Spleen (tissue), 11 donors: ENCODE measurements around the gene PKMYT1. TPM values are rescaled to one million over a fixed set of nuclear protein-coding genes. Genes with fewer than 3 reads are reported as not detected.

ENCODE experiments used
- DNase-seq: peaks from one replicate; pipeline ENCODE4 v3.0.0-alpha.2; 2020
- H3K27ac ChIP-seq, 8 donors: fragments of 200-600 bp; sonication (generic) in 7 of 8; 1 replicate in 4 of 8; 2 replicates in 4 of 8; pipeline versions ENCODE4 v1.5.0 to v1.8.0; 2016 to 2021; ENCODE audit warnings: inconsistent platforms in 4 of 8, mild to moderate bottlenecking in 4 of 8, moderate library complexity in 1 of 8
- H3K27me3 ChIP-seq, 7 donors: fragments of 200-600 bp; sonication (generic) in 6 of 7; replicated peaks in 1 of 7; 1 replicate in 4 of 7; 2 replicates in 3 of 7; pipeline versions ENCODE4 v1.5.0 to v1.8.0; 2016 to 2021; ENCODE audit warnings: inconsistent platforms in 3 of 7, mild to moderate bottlenecking in 1 of 7
- H3K36me3 ChIP-seq, 6 donors: fragments of 200-600 bp; sonication (generic) in 5 of 6; 1 replicate in 4 of 6; 2 replicates in 2 of 6; pipeline versions ENCODE4 v1.5.0 to v1.8.0; 2016 to 2021; ENCODE audit warnings: inconsistent platforms in 2 of 6
- H3K4me1 ChIP-seq, 6 donors: fragments of 200-600 bp; sonication (generic) in 5 of 6; 1 replicate in 3 of 6; 2 replicates in 3 of 6; pipeline versions ENCODE4 v1.5.0 to v1.8.0; 2016 to 2021; ENCODE audit warnings: inconsistent platforms in 3 of 6
- H3K4me3 ChIP-seq, 8 donors: fragments of 200-600 bp; sonication (generic) in 7 of 8; 1 replicate in 4 of 8; 2 replicates in 4 of 8; pipeline versions ENCODE4 v1.5.0 to v1.8.0; 2016 to 2021; ENCODE audit warnings: inconsistent platforms in 4 of 8, mild to moderate bottlenecking in 4 of 8, moderate library complexity in 2 of 8
- H3K9me3 ChIP-seq, 8 donors: fragments of 200-600 bp; sonication (generic) in 7 of 8; 1 replicate in 4 of 8; 2 replicates in 4 of 8; pipeline versions ENCODE4 v1.5.0 to v1.8.0; 2016 to 2021; ENCODE audit warnings: inconsistent platforms in 4 of 8
- POLR2A ChIP-seq, 3 donors: fragments of 450-650 bp; IDR thresholded peaks; one replicate each; pipeline ENCODE4 v1.5.1; 2017; ENCODE audit warnings: antibody characterized with exemption in 3 of 3, mild to moderate bottlenecking in 1 of 3
- POLR2AphosphoS5 ChIP-seq, 3 donors: sonication (generic); formaldehyde crosslinking; IDR thresholded peaks; one replicate each; pipeline ENCODE4 v1.5.1; 2017; ENCODE audit warnings: antibody characterized with exemption in 3 of 3
- WGBS, 5 donors: extraction: QIAGEN DNeasy Blood & Tissue Kit in 3 of 5; methylation state at CpG; one replicate each; pipeline versions ENCODE4 v1.1.5 to v1.1.7; 2013 to 2018; 5-methylcytosine and 5-hydroxymethylcytosine counted together
- intact Hi-C: fragments of 100-400 bp; cut with DNase I; formaldehyde crosslinking; loops from one replicate; pipeline ENCODE4 v1.15.0; 2023; ENCODE audit warnings: low total_unique reads
- polyA plus RNA-seq, 3 donors: library from polyadenylated mRNA; stranded (reverse); fragments of 200-250 nt; gene quantifications; one replicate each; pipeline ENCODE4 v1.2.1, GENCODE V29; 2013
- total RNA-seq, 7 donors: library from RNA; depleted of rRNA in 3 of 7; stranded (reverse); fragments of >200 nt in 3 of 7; fragmentation: NEBNext Ultra II Directional in 4 of 7; extraction: Animal tissue kit (Norgen Biotek cat#: 25700) in 4 of 7; gene quantifications; one replicate each; pipeline versions ENCODE4 v1.1.0 to v1.2.1, GENCODE V29; 2016 to 2021
- TF ChIP-seq, protein P1 (sequence below), 11 experiments: fragments of 200-600 bp in 7 of 11; fragments of 450-650 bp in 4 of 11; sonication (generic) in 4 of 11; IDR thresholded peaks in 8 of 11; conservative IDR thresholded peaks in 3 of 11; 1 replicate in 7 of 11; 2 replicates in 4 of 11; pipeline versions ENCODE4 v1.4.0 to v1.8.0; 2016 to 2021; ENCODE audit warnings: antibody characterized with exemption in 11 of 11, inconsistent platforms in 4 of 11, mild to moderate bottlenecking in 1 of 11
- donor health status: healthy with polysubstance abuse.
- donor health status: DM: no; HTN: no; CAD: no; lungs with moderate emphysema.
- donor health status: DM: no; HTN: no; CAD: no.
- donor health status: Bipolar disorder and iron deficiency.
- donor health status: healthy.
- donor health status: DM: no; HTN: no; CAD: no.
- donor health status: DM: yes; HTN: yes; CAD: no.

The PKMYT1 gene
- total and polyA plus RNA-seq, 10 donors: 3.3 to 11.3 (median 6.2) TPM

DNA sequence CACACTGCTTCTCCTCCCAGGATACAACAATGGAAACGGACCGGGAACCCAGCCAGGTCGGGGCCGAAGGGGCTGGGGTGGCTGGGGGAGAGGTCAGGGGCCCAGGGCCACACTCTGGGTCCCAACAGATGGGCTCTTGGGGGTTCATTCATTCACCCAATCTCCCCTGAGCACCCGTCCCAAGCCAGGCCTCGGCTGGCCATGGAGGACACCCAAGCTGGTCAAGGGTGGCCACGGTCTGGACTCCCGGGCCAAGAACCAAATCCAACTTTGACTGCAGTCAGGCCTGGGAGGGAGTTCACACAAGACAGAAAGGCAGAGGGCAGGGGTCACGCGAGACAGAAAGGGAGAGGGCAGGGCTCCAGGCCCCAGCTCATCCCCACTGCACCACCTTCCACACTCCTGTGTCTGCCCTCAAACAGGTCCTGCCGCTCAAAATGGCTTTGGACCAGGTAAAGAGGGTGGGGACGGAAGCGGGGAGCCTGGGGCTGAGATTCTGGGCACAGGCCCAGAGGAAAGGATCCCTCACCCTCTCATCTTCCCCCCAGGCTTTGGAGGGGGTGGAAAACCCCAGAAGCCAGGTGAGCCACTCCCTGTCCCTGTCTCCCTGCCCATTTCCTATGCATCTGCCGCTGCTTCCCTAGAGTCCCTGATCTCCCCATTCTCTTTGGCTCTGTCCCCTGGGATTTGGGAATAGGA lies 12.3 kb upstream of the PKMYT1 start:
- WGBS, 5 donors: 83 to 92% (median 88%) methylated on average over 14 of the region's 14 CpGs
- no peak for TF ChIP-seq POLR2A (IDR thresholded peaks at IDR 0.05)
- TF ChIP-seq, protein P1, sequence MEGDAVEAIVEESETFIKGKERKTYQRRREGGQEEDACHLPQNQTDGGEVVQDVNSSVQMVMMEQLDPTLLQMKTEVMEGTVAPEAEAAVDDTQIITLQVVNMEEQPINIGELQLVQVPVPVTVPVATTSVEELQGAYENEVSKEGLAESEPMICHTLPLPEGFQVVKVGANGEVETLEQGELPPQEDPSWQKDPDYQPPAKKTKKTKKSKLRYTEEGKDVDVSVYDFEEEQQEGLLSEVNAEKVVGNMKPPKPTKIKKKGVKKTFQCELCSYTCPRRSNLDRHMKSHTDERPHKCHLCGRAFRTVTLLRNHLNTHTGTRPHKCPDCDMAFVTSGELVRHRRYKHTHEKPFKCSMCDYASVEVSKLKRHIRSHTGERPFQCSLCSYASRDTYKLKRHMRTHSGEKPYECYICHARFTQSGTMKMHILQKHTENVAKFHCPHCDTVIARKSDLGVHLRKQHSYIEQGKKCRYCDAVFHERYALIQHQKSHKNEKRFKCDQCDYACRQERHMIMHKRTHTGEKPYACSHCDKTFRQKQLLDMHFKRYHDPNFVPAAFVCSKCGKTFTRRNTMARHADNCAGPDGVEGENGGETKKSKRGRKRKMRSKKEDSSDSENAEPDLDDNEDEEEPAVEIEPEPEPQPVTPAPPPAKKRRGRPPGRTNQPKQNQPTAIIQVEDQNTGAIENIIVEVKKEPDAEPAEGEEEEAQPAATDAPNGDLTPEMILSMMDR (IDR thresholded peaks at IDR 0.05 in 8 of 11, conservative IDR thresholded peaks at IDR 0.05 in 3 of 11): no peak
- TF ChIP-seq POLR2AphosphoS5 (IDR thresholded peaks at IDR 0.05): no peak
- intact Hi-C loops: no loop called here
- H3K4me3 ChIP-seq: no peak overlapping the region
- no peaks in the 10 kb centered on the region for H3K9me3 ChIP-seq
- H3K4me1 ChIP-seq: no peaks in the 10 kb centered on the region
- no peak overlapping the region for H3K27ac ChIP-seq
- DNase-seq: no peak
- peaks cover 0 to 35% (median 3%) of the 10 kb centered on the region in 7 donors for H3K27me3 ChIP-seq
- no peaks in the 10 kb centered on the region for H3K36me3 ChIP-seq

DNA sequence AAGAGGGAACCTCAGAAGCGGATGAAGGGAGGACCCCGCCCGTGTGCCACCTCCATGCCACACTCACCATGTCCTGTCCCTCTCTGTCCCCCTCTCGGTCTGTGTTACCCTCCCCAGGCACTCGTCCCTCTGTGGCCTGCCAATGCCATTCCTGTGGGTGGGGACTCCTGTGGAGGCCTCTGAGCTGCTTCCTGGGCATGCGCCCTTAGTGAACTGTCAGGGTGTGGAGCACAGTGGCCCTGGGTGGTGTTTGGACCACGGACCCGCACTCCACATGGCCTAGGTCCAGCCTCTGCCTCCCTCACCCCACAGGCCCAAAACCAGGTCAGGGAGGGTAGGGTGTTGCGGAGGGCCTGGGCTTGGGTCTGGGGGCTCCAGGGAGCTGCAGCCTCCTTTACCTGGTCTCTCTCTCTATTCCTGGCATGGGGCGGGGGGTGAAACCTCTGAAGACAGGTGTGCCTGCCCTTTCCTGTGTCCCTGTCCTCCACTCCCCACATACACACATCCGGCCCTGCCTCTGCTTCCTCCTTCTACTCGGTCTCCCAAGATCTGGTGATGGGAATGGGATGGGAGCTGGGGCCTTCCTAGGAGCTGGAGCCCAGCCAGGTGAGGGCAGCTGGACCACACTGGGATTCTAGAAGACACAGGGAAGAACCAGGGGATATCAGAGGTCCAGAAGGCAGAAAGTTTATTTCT lies 11.5 kb upstream of the PKMYT1 start:
- H3K4me1 ChIP-seq: no peaks in the 10 kb centered on the region
- H3K36me3 ChIP-seq: no peaks in the 10 kb centered on the region
- peaks cover 0 to 42% (median 3%) of the 10 kb centered on the region in 7 donors for H3K27me3 ChIP-seq
- H3K4me3 ChIP-seq: no peak overlapping the region
- intact Hi-C loops: no loop called here
- DNase-seq: no peak
- H3K27ac ChIP-seq: no peak overlapping the region
- TF ChIP-seq, protein P1 (IDR thresholded peaks at IDR 0.05 in 8 of 11, conservative IDR thresholded peaks at IDR 0.05 in 3 of 11): no peak
- TF ChIP-seq POLR2A (IDR thresholded peaks at IDR 0.05): no peak
- no peak for TF ChIP-seq POLR2AphosphoS5 (IDR thresholded peaks at IDR 0.05)
- WGBS, 5 donors: 81 to 88% (median 82%) methylated on average over 11 to 12 of the region's 12 CpGs
- no peaks in the 10 kb centered on the region for H3K9me3 ChIP-seq

DNA sequence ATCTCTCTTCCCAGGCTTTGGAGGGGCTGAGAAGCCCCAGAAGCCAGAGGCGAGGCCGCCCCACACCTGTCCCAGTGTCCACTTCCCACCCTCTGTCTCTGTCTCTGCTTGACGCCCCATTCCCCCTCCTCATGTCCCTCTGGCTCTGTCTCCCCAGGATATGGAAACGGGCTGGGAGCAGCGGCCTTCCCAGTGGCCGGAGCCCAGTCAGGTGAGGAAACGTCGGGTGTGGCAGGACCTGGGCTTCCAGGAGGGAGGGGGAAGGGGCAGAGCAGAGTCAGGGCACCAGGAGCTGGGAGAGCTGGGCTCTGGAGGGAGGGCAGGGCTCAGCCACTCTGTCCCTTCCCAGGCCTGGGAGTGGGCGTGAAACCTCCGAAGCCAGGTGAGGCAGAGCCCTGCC lies 10.6 kb upstream of the PKMYT1 start:
- peaks cover 0 to 6% (median under 1%) of the 10 kb centered on the region in 6 donors for H3K4me1 ChIP-seq
- no peak for DNase-seq
- no peak overlapping the region for H3K27ac ChIP-seq
- intact Hi-C loops: no loop called here
- TF ChIP-seq, protein P1 (IDR thresholded peaks at IDR 0.05 in 8 of 11, conservative IDR thresholded peaks at IDR 0.05 in 3 of 11): no peak
- no peak for TF ChIP-seq POLR2AphosphoS5 (IDR thresholded peaks at IDR 0.05)
- TF ChIP-seq POLR2A (IDR thresholded peaks at IDR 0.05): no peak
- H3K27me3 ChIP-seq: peaks cover 0 to 44% (median 3%) of the 10 kb centered on the region in 7 donors
- H3K9me3 ChIP-seq: no peaks in the 10 kb centered on the region
- no peaks in the 10 kb centered on the region for H3K36me3 ChIP-seq
- no peak overlapping the region for H3K4me3 ChIP-seq
- 57 to 91% (median 74%) methylated on average over 8 to 10 of the region's 10 CpGs for WGBS, 5 donors

DNA sequence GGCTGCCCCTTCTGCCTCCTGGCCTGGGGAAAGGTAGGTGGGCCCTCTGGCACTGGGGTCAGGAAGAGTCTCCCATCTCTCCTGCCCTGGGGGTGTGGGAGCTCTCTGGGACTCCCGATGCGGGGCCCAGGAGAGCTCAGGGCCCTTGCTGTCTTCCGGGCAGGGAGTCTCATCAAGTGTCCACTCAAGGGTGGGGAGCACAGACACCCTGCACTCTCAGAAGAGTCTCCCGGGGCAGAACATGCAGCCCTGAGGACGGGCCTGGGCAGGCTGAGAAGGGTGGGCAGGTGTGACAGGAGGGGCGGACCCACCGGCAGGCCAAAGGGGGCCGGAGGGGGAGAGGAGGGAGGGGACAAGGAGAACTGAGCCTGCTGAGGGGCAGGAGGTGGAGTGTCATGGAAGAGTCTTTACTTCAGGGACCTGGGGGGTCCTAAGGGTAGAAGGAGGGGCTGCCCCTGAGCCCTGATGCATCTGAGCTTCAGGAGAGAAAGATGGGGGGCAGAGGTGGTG lies 8.4 kb upstream of the PKMYT1 start:
- no peak for DNase-seq
- 55 to 81% (median 75%) methylated on average over 5 to 8 of the region's 8 CpGs for WGBS, 5 donors
- H3K4me3 ChIP-seq: no peak overlapping the region
- H3K4me1 ChIP-seq: peaks cover 3 to 28% (median 9%) of the 10 kb centered on the region in 6 donors
- no peak overlapping the region for H3K27ac ChIP-seq
- H3K9me3 ChIP-seq: no peaks in the 10 kb centered on the region
- peaks cover 0 to 53% (median 3%) of the 10 kb centered on the region in 7 donors for H3K27me3 ChIP-seq
- intact Hi-C loops: no loop called here
- H3K36me3 ChIP-seq: no peaks in the 10 kb centered on the region
- no peak for TF ChIP-seq POLR2AphosphoS5 (IDR thresholded peaks at IDR 0.05)
- TF ChIP-seq, protein P1 (IDR thresholded peaks at IDR 0.05 in 8 of 11, conservative IDR thresholded peaks at IDR 0.05 in 3 of 11): no peak
- TF ChIP-seq POLR2A (IDR thresholded peaks at IDR 0.05): no peak
